Left ventricle myocardium inferior (tissue), 1 donor: ENCODE data around the gene THEM5. TPM values are rescaled to one million over a fixed set of nuclear protein-coding genes. Genes with fewer than 3 reads are reported as not detected.

Source experiments
- DNase-seq: peaks from one replicate; pipeline ENCODE4 v3.0.0-alpha.2; 2020
- H3K27ac ChIP-seq: fragments of 200-600 bp; replicated peaks from 2 replicates; pipeline ENCODE4 v1.8.0; 2021
- H3K27me3 ChIP-seq: fragments of 200-600 bp; 2 replicates; pipeline ENCODE4 v1.8.0; 2021; ENCODE audit warnings: low read depth
- H3K36me3 ChIP-seq: fragments of 200-600 bp; 2 replicates; pipeline ENCODE4 v1.8.0; 2021
- H3K4me1 ChIP-seq: fragments of 200-600 bp; 2 replicates; pipeline ENCODE4 v1.8.0; 2021
- H3K4me3 ChIP-seq: fragments of 200-600 bp; 2 replicates; pipeline ENCODE4 v1.8.0; 2021; ENCODE audit warnings: mild to moderate bottlenecking, moderate library complexity
- H3K9me3 ChIP-seq: fragments of 200-600 bp; replicated peaks from 2 replicates; pipeline ENCODE4 v1.8.0; 2021
- CTCF ChIP-seq: fragments of 200-600 bp; IDR thresholded peaks from 2 replicates; pipeline ENCODE4 v1.8.0; 2021; ENCODE audit warnings: antibody characterized with exemption, mild to moderate bottlenecking, borderline replicate concordance
- intact Hi-C: fragments of 100-400 bp; cut with micrococcal nuclease; formaldehyde crosslinking; loops from one replicate; pipeline ENCODE4 v1.11.0; 2022
- total RNA-seq: library from RNA; stranded (reverse); fragmentation: NEBNext Ultra II Directional; extraction: Animal tissue kit (Norgen Biotek cat#: 25700); gene quantifications from one replicate; pipeline ENCODE4 v1.2.1, GENCODE V29; 2021
- donor health status: DM: no; HTN: yes; CAD: no; lungs with severe emphysema.

The THEM5 gene
- total RNA-seq, 1 donor from 2014 or later, result not detected

DNA sequence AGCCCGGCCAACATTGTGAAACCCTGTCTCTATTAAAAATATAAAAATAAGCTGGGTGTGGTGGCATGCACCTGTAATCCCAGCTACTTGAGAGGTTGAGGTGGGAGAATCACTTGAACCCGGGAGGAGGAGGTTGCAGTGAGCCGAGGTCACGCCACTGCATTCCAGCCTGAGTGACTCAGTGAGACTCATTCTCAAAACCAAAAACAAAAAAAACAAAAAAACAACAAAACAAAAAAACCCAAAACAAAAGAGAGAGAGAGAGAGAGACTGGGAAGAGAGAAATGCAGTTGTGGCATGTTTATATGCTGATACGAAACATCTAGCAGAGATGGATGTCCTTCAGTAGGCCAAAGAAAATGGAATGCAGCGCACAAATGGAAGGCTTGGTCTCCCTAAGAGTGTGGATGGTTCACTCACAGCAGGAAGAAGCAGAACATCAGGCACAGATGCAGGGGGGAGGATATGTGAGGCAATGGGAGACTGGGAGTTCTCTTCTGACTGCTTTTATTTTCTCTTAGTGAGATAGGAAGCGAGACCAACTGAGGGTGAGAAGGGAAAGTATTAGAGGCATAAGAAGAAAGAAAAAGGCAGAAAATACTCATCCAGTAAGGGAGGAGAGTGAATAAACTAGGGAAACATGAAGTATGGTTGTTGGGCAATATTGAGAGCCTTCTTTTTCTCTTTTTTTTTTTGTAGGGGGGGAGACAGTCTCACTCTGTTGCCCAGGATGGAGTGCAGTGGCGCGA is 39.8 kb upstream of the THEM5 start:
- peaks cover 39% of the 10 kb centered on the region for H3K36me3 ChIP-seq
- no peak for TF ChIP-seq CTCF
- H3K4me1 ChIP-seq, result peaks cover 14% of the 10 kb centered on the region
- no peak overlapping the region for H3K4me3 ChIP-seq
- no peak overlapping the region for H3K27ac ChIP-seq
- DNase-seq, result no peak
- H3K27me3 ChIP-seq, result no peaks in the 10 kb centered on the region
- intact Hi-C loops, result no loop called here
- no peaks in the 10 kb centered on the region for H3K9me3 ChIP-seq

- no peak for TF ChIP-seq CTCF
- Histone ChIP-seq H3K4me1 (peaks cover 8% of the 10 kb centered on the region), H3K9me3 (no peaks in the 10 kb centered on the region), H3K27me3 (no peaks in the 10 kb centered on the region), H3K36me3 (peaks cover 48% of the 10 kb centered on the region), H3K27ac (no peak overlapping the region), H3K4me3 (no peak overlapping the region)
- no peak for DNase-seq
- intact Hi-C loops, result no loop called here
These were observed 38.7 kb upstream of the THEM5 start for GRCh38 chr1:151892190-151892589.

DNA sequence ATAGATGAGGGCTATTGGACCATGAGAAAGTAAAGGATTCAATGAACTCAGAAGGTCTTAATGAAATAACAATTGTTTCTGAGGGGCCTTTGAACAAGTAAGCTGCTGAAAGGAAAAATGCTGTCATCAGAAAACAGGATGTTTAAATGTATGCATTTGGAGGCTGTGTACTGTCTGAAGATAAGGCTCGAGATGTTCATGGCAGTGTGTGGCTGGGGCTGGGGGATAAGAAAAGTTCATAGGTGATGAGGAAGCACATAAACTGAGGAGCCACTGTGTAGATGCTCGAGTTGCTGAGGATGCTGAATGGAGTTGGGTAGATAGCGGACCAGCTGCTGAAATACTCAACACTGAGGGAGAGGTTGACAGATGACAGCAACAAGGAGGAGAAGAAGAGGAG is 38.0 kb upstream of the THEM5 start:
- H3K4me3 ChIP-seq, result no peak overlapping the region
- H3K9me3 ChIP-seq, result no peaks in the 10 kb centered on the region
- H3K36me3 ChIP-seq, result peaks cover 48% of the 10 kb centered on the region
- intact Hi-C loops, result no loop called here
- no peak for TF ChIP-seq CTCF
- peaks cover 1% of the 10 kb centered on the region for H3K4me1 ChIP-seq
- no peaks in the 10 kb centered on the region for H3K27me3 ChIP-seq
- no peak for DNase-seq
- H3K27ac ChIP-seq, result no peak overlapping the region

- Histone ChIP-seq H3K4me3 (no peak overlapping the region), H3K4me1 (no peaks in the 10 kb centered on the region), H3K36me3 (peaks cover 49% of the 10 kb centered on the region), H3K27me3 (no peaks in the 10 kb centered on the region), H3K27ac (no peak overlapping the region), H3K9me3 (no peaks in the 10 kb centered on the region)
- intact Hi-C loops, result no loop called here
- peak; percentile 41 for TF ChIP-seq CTCF
- no peak for DNase-seq
These were observed 35.6 kb upstream of the THEM5 start for GRCh38 chr1:151888972-151889570.

- no peak for DNase-seq
- Histone ChIP-seq H3K9me3 (no peaks in the 10 kb centered on the region), H3K4me1 (no peaks in the 10 kb centered on the region), H3K4me3 (no peak overlapping the region), H3K36me3 (peaks cover 33% of the 10 kb centered on the region), H3K27me3 (no peaks in the 10 kb centered on the region), H3K27ac (no peak overlapping the region)
- intact Hi-C loops, result no loop called here
- no peak for TF ChIP-seq CTCF
These were observed 33.5 kb upstream of the THEM5 start for GRCh38 chr1:151887028-151887427.
